ENCODE data around the gene UBIAD1. TPM values are rescaled to one million over a fixed set of nuclear protein-coding genes. Genes with fewer than 3 reads are reported as not detected.
A peak's percentile ranks its signal among the peaks of the same experiment; 100 is the strongest.

Gene UBIAD1
- total RNA-seq, 2 donors from 2014 or later = 5.9 to 12.7 TPM

GRCh38 chr1:11311816-11312755 is 39.1 kb downstream of the UBIAD1 start:
- Histone ChIP-seq H3K4me1 (no peaks in the 10 kb centered on the region), H3K27ac (no peak overlapping the region), H3K9me3 (no peaks in the 10 kb centered on the region), H3K36me3 (replicated peaks in 1 of 2; ENCODE audit: insufficient read depth in 1 of 2, low read depth in 2 of 2) (no peaks in the 10 kb centered on the region), H3K27me3 (no peaks in the 10 kb centered on the region), H3K4me3 (no peak overlapping the region)
- intact Hi-C loops (cut with DNase I) = no loop called here
- ATAC-seq (no peak), DNase-seq (no peak)
- 57 to 63% methylated on average over 14 to 15 of the region's 15 CpGs for WGBS, 2 donors
- no peak for TF ChIP-seq CTCF (IDR thresholded peaks at IDR 0.05)
- TF ChIP-seq POLR2A (IDR thresholded peaks at IDR 0.05) = no peak

- Histone ChIP-seq H3K4me3 (no peak overlapping the region), H3K36me3 (replicated peaks in 1 of 2; ENCODE audit: insufficient read depth in 1 of 2, low read depth in 2 of 2) (no peaks in the 10 kb centered on the region), H3K4me1 (no peaks in the 10 kb centered on the region), H3K9me3 (no peaks in the 10 kb centered on the region), H3K27me3 (no peaks in the 10 kb centered on the region), H3K27ac (no peak overlapping the region)
- no peak for ATAC-seq
- 51 to 70% methylated on average over 8 of the region's 8 CpGs for WGBS, 2 donors
- no peak for DNase-seq
- TF ChIP-seq CTCF (IDR thresholded peaks at IDR 0.05) = no peak
- TF ChIP-seq POLR2A (IDR thresholded peaks at IDR 0.05) = no peak
- intact Hi-C loops (cut with DNase I) = no loop called here
Measured at GRCh38 chr1:11314959-11315358, 42.0 kb downstream of the UBIAD1 start.

GRCh38 chr1:11316701-11317100 is 43.7 kb downstream of the UBIAD1 start:
- H3K4me1 ChIP-seq = no peaks in the 10 kb centered on the region
- no peaks in the 10 kb centered on the region for H3K27me3 ChIP-seq
- intact Hi-C loops (cut with DNase I) = no loop called here
- no peaks in the 10 kb centered on the region for H3K36me3 ChIP-seq (replicated peaks in 1 of 2; ENCODE audit: insufficient read depth in 1 of 2, low read depth in 2 of 2)
- ATAC-seq (peak; percentile 40), DNase-seq (peak in 2 of 4 donors; percentile 10 to 17)
- TF ChIP-seq POLR2A (IDR thresholded peaks at IDR 0.05) (no peak), CTCF (IDR thresholded peaks at IDR 0.05) (no peak)
- H3K9me3 ChIP-seq = no peaks in the 10 kb centered on the region
- no peak overlapping the region for H3K4me3 ChIP-seq
- 50 to 53% methylated on average over 5 to 6 of the region's 6 CpGs for WGBS, 2 donors
- H3K27ac ChIP-seq = no peak overlapping the region

GRCh38 chr1:11318982-11319381 is 46.0 kb downstream of the UBIAD1 start:
- Histone ChIP-seq H3K27me3 (no peaks in the 10 kb centered on the region), H3K36me3 (replicated peaks in 1 of 2; ENCODE audit: insufficient read depth in 1 of 2, low read depth in 2 of 2) (no peaks in the 10 kb centered on the region), H3K4me1 (peaks cover 5% of the 10 kb centered on the region), H3K9me3 (no peaks in the 10 kb centered on the region), H3K27ac (no peak overlapping the region), H3K4me3 (no peak overlapping the region)
- WGBS, 2 donors = 75 to 76% methylated on average over 11 of the region's 11 CpGs
- ATAC-seq (no peak), DNase-seq (no peak)
- intact Hi-C loops (cut with DNase I) = no loop called here
- TF ChIP-seq CTCF (IDR thresholded peaks at IDR 0.05) (no peak), POLR2A (IDR thresholded peaks at IDR 0.05) (no peak)
